Activated T-helper 1 cell treated with anti-CD3 and anti-CD28 coated beads, Interleukin-2, amount 50 U/mL, for 16 hours (primary cell): ENCODE results near the gene TFF2.

Source experiments
- DNase-seq, 2 donors: peaks; one replicate each; pipeline ENCODE4 v3.0.0-alpha.2; 2020; ENCODE audit warnings: low read depth in 1 of 2, low spot score in 1 of 2

The TFF2 gene

GRCh38 chr21:42366292-42367010, 15.7 kb upstream of the TFF2 start, which contains the start of gene TFF1:
TSS of gene TFF1 (minus strand) at chr21:42366535. CDS start at chr21:42366495, 40 bp downstream.
- DNase-seq = no peak

- no peak for DNase-seq
Observed at GRCh38 chr21:42365770-42366169, 15.0 kb upstream of the TFF2 start.

GRCh38 chr21:42364304-42364865, 13.6 kb upstream of the TFF2 start:
- DNase-seq = no peak

- DNase-seq = no peak
Observed at GRCh38 chr21:42363312-42363711, 12.5 kb upstream of the TFF2 start.

GRCh38 chr21:42362700-42363099, 11.9 kb upstream of the TFF2 start:
- DNase-seq = no peak

GRCh38 chr21:42362198-42362597, 11.4 kb upstream of the TFF2 start:
- DNase-seq = no peak

GRCh38 chr21:42361286-42361685, 10.5 kb upstream of the TFF2 start:
- DNase-seq = no peak

- no peak for DNase-seq
Observed at GRCh38 chr21:42360317-42360716, 9.5 kb upstream of the TFF2 start.

GRCh38 chr21:42358937-42359336, 8.1 kb upstream of the TFF2 start:
- DNase-seq = no peak

- DNase-seq = no peak
Observed at GRCh38 chr21:42358261-42358660, 7.5 kb upstream of the TFF2 start.

GRCh38 chr21:42357307-42357706, 6.5 kb upstream of the TFF2 start:
- no peak for DNase-seq

GRCh38 chr21:42356650-42357049, 5.9 kb upstream of the TFF2 start:
- DNase-seq = no peak

- no peak for DNase-seq
Observed at GRCh38 chr21:42356046-42356445, 5.3 kb upstream of the TFF2 start.

GRCh38 chr21:42353623-42354022, 2.8 kb upstream of the TFF2 start:
- DNase-seq = no peak

- DNase-seq = no peak
Observed at GRCh38 chr21:42352441-42353095, 1.8 kb upstream of the TFF2 start.

GRCh38 chr21:42351626-42352440, 1.0 kb upstream of the TFF2 start:
- no peak for DNase-seq

GRCh38 chr21:42350318-42350910, 380 bp downstream of the TFF2 start:
- DNase-seq = no peak

- no peak for DNase-seq
Observed at GRCh38 chr21:42349420-42350317, 1.1 kb downstream of the TFF2 start.

- DNase-seq = no peak
Observed at GRCh38 chr21:42348762-42349161, 2.0 kb downstream of the TFF2 start.
